B cell (primary cell): ENCODE results near the gene CLDND2. TPM values are rescaled to one million over a fixed set of nuclear protein-coding genes. Genes with fewer than 3 reads are reported as not detected.

Experiments used
- ATAC-seq: fragments of 200-7000 bp; cut with Tn5 transposase; one replicate; pipeline ENCODE4 v1.10.0; 2021; ENCODE audit warnings: low read depth, mild to moderate bottlenecking, moderate number of reproducible peaks, moderate library complexity
- CTCF ChIA-PET: fragments of 350-600 bp; sonication (Branson Sonifier 250); formaldehyde crosslinking; loops from one replicate; lab custom pipeline; 2021; ENCODE audit warnings: antibody characterized with exemption, inconsistent platforms; lab: Charles Lee
- POLR2A ChIA-PET: fragments of 350-600 bp; sonication (Branson Sonifier 250); formaldehyde crosslinking; loops from one replicate; lab custom pipeline; 2021; ENCODE audit warnings: antibody characterized with exemption; lab: Charles Lee
- DNase-seq: peaks from one replicate; pipeline ENCODE4 v3.0.0; 2013
- H2AFZ ChIP-seq: 2 replicates; pipeline ENCODE4 v1.6.1; 2012; ENCODE audit warnings: mild to moderate bottlenecking, low read depth, low read length; ENCODE audit not compliant: insufficient read depth, poor library complexity, severe bottlenecking
- H3K27ac ChIP-seq, 2 donors: 1 replicate in 1 of 2; 2 replicates in 1 of 2; pipeline ENCODE4 v1.5.1; 2012 to 2013; ENCODE audit warnings: low read length in 2 of 2, mild to moderate bottlenecking in 2 of 2, moderate library complexity in 1 of 2
- H3K27me3 ChIP-seq, 4 experiments: fragments of 200-600 bp in 1 of 4; sonication (generic) in 1 of 4; replicated peaks in 1 of 4; 1 replicate in 2 of 4; 2 replicates in 2 of 4; pipeline versions ENCODE4 v1.6.1 to v1.7.0; 2013 to 2016; ENCODE audit warnings: low read length in 3 of 4, mild to moderate bottlenecking in 2 of 4, mixed read lengths in 1 of 4, moderate library complexity in 1 of 4; ENCODE audit not compliant: insufficient read depth in 4 of 4, control insufficient read depth in 3 of 4; ENCODE audit errors: control extremely low read depth in 1 of 4
- H3K36me3 ChIP-seq, 2 experiments: replicated peaks in 1 of 2; 1 replicate in 1 of 2; 2 replicates in 1 of 2; pipeline versions ENCODE4 v1.6.1 to v1.7.1; 2013; ENCODE audit warnings: low read length in 1 of 2; ENCODE audit not compliant: insufficient read depth in 2 of 2, control insufficient read depth in 1 of 2; ENCODE audit errors: control extremely low read depth in 1 of 2, extremely low read depth in 1 of 2
- H3K4me1 ChIP-seq, 2 donors: fragments of 200-600 bp in 1 of 2; sonication (generic) in 1 of 2; 1 replicate in 1 of 2; 2 replicates in 1 of 2; pipeline versions ENCODE4 v1.5.1 to v1.6.1; 2013 to 2017; ENCODE audit warnings: low read length in 2 of 2; ENCODE audit not compliant: control insufficient read depth in 2 of 2, insufficient read depth in 2 of 2
- H3K4me2 ChIP-seq: replicated peaks from 2 replicates; pipeline ENCODE3; 2012; ENCODE audit warnings: mild to moderate bottlenecking, low read depth, low read length; ENCODE audit not compliant: poor library complexity, severe bottlenecking
- H3K4me3 ChIP-seq, 5 experiments: fragments of 200-600 bp in 1 of 5; sonication (generic) in 1 of 5; 1 replicate in 3 of 5; 2 replicates in 2 of 5; pipeline versions ENCODE4 v1.5.1 to v1.7.0; 2011 to 2016; ENCODE audit warnings: low read length in 4 of 5, mild to moderate bottlenecking in 4 of 5, low read depth in 2 of 5, control low read depth in 1 of 5, moderate library complexity in 1 of 5; ENCODE audit not compliant: insufficient read depth in 1 of 5; ENCODE audit errors: control extremely low read depth in 1 of 5, extremely low read depth in 1 of 5
- H3K79me2 ChIP-seq: fragments of 200-600 bp; sonication (generic); one replicate; pipeline ENCODE4 v1.6.0; 2016; ENCODE audit warnings: low read length; ENCODE audit not compliant: control insufficient read depth, insufficient read depth
- H3K9ac ChIP-seq: fragments of 200-600 bp; sonication (generic); 2 replicates; pipeline ENCODE4 v1.6.1; 2017; ENCODE audit warnings: mild to moderate bottlenecking, low read length, moderate library complexity
- H3K9me3 ChIP-seq, 3 donors: one replicate each; pipeline versions ENCODE4 v1.6.1 to v1.7.1; 2013; ENCODE audit warnings: low read length in 2 of 3; ENCODE audit not compliant: control insufficient read depth in 2 of 3, insufficient read depth in 1 of 3; ENCODE audit errors: control extremely low read depth in 1 of 3
- H4K20me1 ChIP-seq: 2 replicates; pipeline ENCODE4 v1.6.0; 2012; ENCODE audit warnings: mild to moderate bottlenecking, low read length; ENCODE audit not compliant: insufficient read depth, control insufficient read depth, poor library complexity, severe bottlenecking
- H3K27ac Mint-ChIP-seq: one replicate; pipeline ENCODE4 v1.8.0; 2021; ENCODE audit warnings: mixed read lengths
- H3K27me3 Mint-ChIP-seq: one replicate; pipeline ENCODE4 v1.8.0; 2021; ENCODE audit warnings: mixed read lengths
- H3K4me1 Mint-ChIP-seq: one replicate; pipeline ENCODE4 v1.8.0; 2021; ENCODE audit warnings: mixed read lengths
- H3K4me3 Mint-ChIP-seq: one replicate; pipeline ENCODE4 v1.8.0; 2021; ENCODE audit warnings: mixed read lengths
- H3K9me3 Mint-ChIP-seq: one replicate; pipeline ENCODE4 v1.8.0; 2022; ENCODE audit warnings: mixed read lengths; ENCODE audit not compliant: insufficient read depth
- EZH2 ChIP-seq: IDR thresholded peaks from 2 replicates; pipeline ENCODE4 v1.6.1; 2012; ENCODE audit warnings: borderline replicate concordance, low read depth, mild to moderate bottlenecking, moderate library complexity, low read length; ENCODE audit not compliant: insufficient read depth, poor library complexity, severe bottlenecking
- WGBS: methylation state at CpG from one replicate; pipeline ENCODE4 v1.1.5; 2013; ENCODE audit warnings: missing lambda C conversion rate; ENCODE audit not compliant: insufficient coverage; 5-methylcytosine and 5-hydroxymethylcytosine counted together
- intact Hi-C: fragments of 100-400 bp; cut with micrococcal nuclease; formaldehyde crosslinking; loops from one replicate; pipeline ENCODE4 v1.10.0; 2022
- polyA plus RNA-seq: library from polyadenylated mRNA; depleted of rRNA; stranded (reverse); fragments of >200 nt; gene quantifications from 2 replicates; pipeline ENCODE4 v1.2.3, GENCODE V29; 2012
- total RNA-seq, 2 donors: library from RNA; stranded (reverse); fragments of 120-200 nt in 1 of 2; gene quantifications; 1 replicate in 1 of 2; 2 replicates in 1 of 2; pipeline versions ENCODE4 v1.2.3 to v1.2.4, GENCODE V29; 2013 to 2022
- TF ChIP-seq, protein P1 (sequence below): fragments of 200-600 bp; IDR thresholded peaks from one replicate; pipeline ENCODE4 v1.8.0; 2022; ENCODE audit warnings: antibody characterized with exemption, mild to moderate bottlenecking

The CLDND2 gene
- total and polyA plus RNA-seq, 2 donors (not counting 1 experiment from before 2014, with no cell fraction given): 1.9 TPM; not detected in 1

DNA sequence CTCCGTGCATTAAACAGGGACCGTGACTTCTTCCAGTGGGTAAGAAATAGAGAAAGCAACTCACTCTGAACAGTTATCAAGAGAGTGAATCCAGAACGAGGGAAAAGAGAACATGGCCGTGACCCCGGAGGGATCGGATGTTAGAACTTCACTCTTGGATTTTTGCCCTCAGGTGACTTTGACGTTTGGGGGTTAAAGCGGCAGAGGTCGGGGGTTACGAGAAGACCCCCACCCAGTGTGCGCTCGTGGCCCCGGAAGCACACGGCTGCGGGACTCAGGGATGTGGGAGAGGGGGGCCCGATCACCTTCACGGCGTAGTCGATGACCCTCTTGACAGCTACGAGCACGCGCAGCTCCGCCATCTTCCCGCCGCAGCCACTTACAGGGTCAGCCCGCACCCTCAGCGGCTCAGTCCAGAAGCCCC, 2.8 kb downstream of the CLDND2 start, which contains the start of gene ETFB:
TSS of gene ETFB (minus strand) at position 424 of the 424 bp plus-strand sequence. CDS start at position 362, 62 bp downstream.
- Mint-ChIP-seq H3K4me3 (peak within 1 kb of the TSS; percentile 97), H3K4me1 (peaks cover 37% of the 10 kb centered on the region), H3K9me3 (no peaks in the 10 kb centered on the region), H3K27me3 (no peaks in the 10 kb centered on the region), H3K27ac (peak within 1 kb of the TSS; percentile 95)
- Histone ChIP-seq H3K9me3 (no peaks in the 10 kb centered on the region), H3K27ac (peak within 1 kb of the TSS; percentile 80 to 87), H3K4me2 (peak within 1 kb of the TSS; percentile 98), H3K4me3 (peak within 1 kb of the TSS; percentile 73 to 94 (median 78)), H2AFZ (peak within 1 kb of the TSS; percentile 89), H4K20me1 (no peaks in the 10 kb centered on the region), H3K79me2 (peaks cover 11% of the 10 kb centered on the region), H3K4me1 (peaks cover 5 to 31% of the 10 kb centered on the region in 2 donors), H3K9ac (peak within 1 kb of the TSS; percentile 83), H3K27me3 (no peaks in the 10 kb centered on the region), H3K36me3 (no peaks in the 10 kb centered on the region)
- POLR2A ChIA-PET: interaction anchor here (0.5 to 1.2 kb wide), 4 partner anchors 24 to 1035 kb away, joined by 3 to 14 read pairs (median 6); partner anchors contain the start of gene VSIG10L
- TF ChIP-seq, protein P1, sequence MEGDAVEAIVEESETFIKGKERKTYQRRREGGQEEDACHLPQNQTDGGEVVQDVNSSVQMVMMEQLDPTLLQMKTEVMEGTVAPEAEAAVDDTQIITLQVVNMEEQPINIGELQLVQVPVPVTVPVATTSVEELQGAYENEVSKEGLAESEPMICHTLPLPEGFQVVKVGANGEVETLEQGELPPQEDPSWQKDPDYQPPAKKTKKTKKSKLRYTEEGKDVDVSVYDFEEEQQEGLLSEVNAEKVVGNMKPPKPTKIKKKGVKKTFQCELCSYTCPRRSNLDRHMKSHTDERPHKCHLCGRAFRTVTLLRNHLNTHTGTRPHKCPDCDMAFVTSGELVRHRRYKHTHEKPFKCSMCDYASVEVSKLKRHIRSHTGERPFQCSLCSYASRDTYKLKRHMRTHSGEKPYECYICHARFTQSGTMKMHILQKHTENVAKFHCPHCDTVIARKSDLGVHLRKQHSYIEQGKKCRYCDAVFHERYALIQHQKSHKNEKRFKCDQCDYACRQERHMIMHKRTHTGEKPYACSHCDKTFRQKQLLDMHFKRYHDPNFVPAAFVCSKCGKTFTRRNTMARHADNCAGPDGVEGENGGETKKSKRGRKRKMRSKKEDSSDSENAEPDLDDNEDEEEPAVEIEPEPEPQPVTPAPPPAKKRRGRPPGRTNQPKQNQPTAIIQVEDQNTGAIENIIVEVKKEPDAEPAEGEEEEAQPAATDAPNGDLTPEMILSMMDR: no peak
- TF ChIP-seq EZH2: no peak
- WGBS: under 1% methylated on average over 27 of the region's 27 CpGs
- CTCF ChIA-PET: interaction anchor here (0.5 to 1.5 kb wide), 6 partner anchors 23 to 1991 kb away, joined by 3 to 7 read pairs (median 4); no protein-coding TSS in a partner anchor
- DNase-seq: no peak
- intact Hi-C loops: loop anchor here (1.0 to 2.0 kb wide), 2 partner anchors 22 to 241 kb away; no protein-coding TSS in a partner anchor
- ATAC-seq: no peak
